GM18867 (cell line): ENCODE data around the gene TNFRSF9.
"Not testable (repeated sequence)": the region's sequence is repeated elsewhere in the genome, so short reads cannot be mapped to it uniquely, and the experiment has no call there.

Experiments
- ATAC-seq: cut with Tn5 transposase; IDR thresholded peaks from one replicate; pipeline ENCODE4 v1.9.1; 2021; ENCODE audit warnings: mild to moderate bottlenecking, moderate library complexity; ENCODE audit not compliant: unreplicated experiment

The TNFRSF9 gene

DNA sequence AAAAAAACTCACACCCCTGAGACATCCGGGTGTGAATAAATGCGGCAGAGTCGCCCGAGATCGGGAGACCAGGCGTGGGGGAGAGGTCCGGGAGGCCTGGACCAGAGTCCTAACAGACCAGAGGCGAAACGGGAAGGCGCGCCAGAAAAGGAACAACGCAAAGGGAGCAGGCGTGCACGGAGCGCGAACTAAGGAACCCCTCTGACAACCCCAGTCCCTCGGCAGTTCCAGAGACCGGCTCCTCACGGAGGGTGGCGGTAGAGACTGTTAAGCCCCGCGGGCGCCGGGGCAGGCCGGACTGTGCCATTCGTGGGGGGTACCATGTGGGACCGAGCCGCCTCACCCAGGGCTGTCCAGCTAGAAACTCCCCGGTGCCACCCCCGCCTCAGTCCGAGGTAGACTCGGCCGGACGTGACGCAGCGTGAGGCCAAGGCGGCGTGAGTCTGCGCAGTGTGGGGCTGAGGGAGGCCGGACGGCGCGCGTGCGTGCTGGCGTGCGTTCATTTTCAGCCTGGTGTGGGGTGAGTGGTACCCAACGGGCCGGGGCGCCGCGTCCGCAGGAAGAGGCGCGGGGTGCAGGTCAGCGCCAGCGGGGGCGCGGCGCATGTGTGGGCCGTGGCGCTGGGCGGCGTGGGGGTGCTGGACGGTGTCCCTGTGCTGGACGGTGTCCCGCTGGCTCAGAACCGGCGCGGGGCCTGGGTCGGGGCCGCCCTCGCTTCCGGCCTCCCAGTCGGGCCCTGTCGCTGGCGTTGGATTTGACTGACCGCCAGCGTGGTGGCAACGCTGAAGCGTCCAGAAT, 20.8 kb upstream of the TNFRSF9 start, which contains the start of gene PARK7:
PARK7 (plus strand) TSS at position 496 of the 798 bp plus-strand sequence. CDS start 1,075 bp downstream, outside the sequence.
- ATAC-seq = peak; percentile 90

GRCh38 chr1:7960867-7961215, 20.2 kb upstream of the TNFRSF9 start:
- ATAC-seq = no peak

GRCh38 chr1:7960165-7960564, 19.5 kb upstream of the TNFRSF9 start:
- ATAC-seq = no peak

DNA sequence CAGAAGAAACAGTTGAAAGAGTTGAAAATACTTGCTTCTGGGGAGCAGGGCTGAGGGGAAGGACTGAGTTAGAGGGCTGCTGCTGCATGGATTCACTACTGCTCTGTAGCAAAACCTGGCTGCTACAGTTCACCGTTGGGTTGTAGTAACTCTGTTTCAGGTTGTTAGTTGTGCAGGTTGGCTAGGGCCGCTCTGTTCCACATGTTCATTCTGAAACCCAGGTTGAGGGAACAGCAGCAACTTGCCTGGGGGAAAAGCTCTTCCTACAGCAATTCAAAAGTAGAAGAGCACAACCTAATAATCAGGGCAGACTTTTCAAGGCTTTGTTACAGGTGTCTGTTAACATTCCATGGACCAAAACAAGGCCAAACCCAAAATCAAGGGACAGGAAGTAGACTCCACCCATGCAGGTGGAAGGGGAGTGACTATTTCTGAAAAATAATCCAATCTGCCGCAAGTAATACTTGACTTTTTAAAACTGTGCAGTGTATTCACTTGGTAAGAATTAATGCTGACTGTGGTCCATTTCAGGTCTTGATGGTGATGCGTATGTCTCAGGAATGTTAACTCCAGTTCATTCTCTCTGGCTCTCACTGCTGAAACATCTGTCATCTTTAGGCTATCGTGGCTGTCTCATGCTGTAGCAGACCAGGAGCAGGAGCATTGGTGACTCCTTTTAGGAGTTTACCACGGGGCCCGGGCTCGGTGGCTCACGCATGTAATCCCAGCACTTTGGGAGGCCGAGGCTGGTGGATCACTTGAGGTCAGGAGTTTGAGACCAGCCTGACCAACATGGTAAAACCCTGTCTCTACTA, 15.8 kb upstream of the TNFRSF9 start:
- ATAC-seq = no peak

DNA sequence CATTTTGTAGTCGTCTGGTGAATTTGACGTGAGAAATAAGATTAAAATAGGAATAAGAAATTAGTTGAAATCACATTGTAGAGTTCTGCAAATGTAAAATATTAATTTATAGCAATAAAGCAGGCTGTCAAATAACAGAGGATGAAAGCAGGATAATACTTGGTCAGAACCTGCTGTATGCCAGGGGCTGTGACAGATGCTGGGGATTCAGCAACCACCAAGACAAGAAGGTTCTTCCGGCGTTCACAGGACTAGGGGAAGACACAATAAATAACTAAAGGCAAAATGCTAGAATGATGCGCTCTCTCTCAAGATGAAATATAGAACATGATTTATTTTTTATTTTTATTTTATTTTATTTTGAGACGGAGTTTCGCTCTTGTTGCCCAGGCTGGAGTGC, 14.0 kb upstream of the TNFRSF9 start:
- no peak for ATAC-seq

GRCh38 chr1:7953850-7954609, 13.4 kb upstream of the TNFRSF9 start:
- peak; percentile 95 for ATAC-seq

DNA sequence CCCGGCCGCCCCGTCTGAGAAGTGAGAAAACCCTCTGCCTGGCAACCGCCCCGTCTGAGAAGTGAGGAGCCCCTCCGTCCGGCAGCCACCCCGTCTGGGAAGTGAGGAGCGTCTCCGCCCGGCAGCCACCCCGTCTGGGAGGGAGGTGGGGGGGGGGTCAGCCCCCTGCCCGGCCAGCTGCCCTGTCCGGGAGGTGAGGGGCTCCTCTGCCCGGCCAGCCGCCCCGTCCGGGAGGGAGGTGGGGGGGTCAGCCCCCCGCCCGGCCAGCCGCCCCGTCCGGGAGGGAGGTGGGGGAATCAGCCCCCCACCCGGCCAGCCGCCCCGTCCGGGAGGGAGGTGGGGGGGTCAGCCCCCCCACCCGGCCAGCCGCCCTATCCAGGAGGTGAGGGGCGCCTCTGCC, 12.2 kb upstream of the TNFRSF9 start:
- not testable (repeated sequence) for ATAC-seq

GRCh38 chr1:7948960-7949359, 8.3 kb upstream of the TNFRSF9 start:
- no peak for ATAC-seq

- no peak for ATAC-seq
These were observed 2.6 kb upstream of the TNFRSF9 start for GRCh38 chr1:7943251-7943650.

DNA sequence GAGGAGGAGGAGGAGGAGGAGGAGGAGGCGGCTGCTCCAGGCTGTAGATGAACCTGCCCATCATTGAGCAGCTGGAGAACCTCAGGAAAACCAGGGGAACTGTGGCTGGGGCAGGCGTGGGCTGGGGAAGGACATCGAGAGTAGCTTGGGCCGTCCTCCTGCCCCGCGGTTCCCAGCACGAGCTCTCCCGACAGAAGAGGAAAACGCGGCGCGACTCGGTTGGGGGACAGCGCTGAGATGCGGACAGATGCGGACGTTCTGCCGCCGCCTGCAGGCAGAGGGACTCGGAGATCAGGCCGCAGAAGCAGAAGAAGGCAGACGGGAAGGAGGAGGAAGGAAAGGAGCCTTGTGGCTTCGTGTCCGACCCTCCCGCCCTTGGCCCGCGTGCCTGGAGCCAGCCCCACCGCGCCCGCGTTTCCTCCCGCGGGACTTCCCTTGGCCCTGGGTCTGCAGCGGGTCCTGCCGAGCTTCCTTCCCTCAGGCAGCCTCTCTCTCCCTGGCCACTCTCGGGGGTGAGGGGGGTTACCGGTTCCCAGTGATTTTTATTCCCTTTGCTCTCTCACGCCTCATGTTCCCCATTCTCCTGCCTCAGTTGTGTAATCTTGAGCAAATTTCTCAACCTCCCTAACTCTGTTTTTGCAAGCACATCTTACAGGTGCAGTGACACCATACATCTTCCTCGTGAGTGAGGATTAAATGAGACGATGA, 1.7 kb upstream of the TNFRSF9 start:
- ATAC-seq = no peak

- ATAC-seq = no peak
These were observed 776 bp upstream of the TNFRSF9 start for GRCh38 chr1:7941437-7941793.

GRCh38 chr1:7940034-7940433, 605 bp downstream of the TNFRSF9 start:
- ATAC-seq = no peak

- ATAC-seq = no peak
These were observed 2.6 kb downstream of the TNFRSF9 start for GRCh38 chr1:7938070-7938469.

DNA sequence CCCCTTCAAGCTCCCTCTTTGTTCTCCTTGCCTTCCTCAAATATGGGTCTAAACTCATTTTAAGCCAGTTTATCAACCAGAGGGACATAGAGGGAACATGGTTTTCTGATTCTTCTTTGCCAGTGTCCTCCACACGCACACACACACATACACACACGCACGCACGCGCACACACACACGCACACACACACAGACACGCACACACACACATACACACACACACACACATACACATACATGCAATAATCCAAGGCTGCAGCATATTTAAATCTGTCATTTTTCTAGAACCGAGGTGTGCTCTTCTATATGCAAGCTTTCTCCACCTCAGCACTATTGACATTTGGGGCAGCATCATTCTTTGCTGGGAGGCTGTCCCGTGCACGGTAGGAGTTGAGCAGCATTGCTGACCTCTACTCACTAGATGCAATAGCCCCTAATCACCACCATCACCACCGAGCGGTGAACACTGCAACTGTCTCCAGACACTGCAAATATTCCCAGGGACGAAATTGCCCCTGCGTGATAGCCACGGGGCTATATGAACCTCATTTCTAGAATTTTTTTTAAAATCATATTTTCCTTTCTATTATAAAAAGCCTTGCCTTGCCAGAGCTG, 8.0 kb downstream of the TNFRSF9 start:
- no peak for ATAC-seq

- ATAC-seq = no peak
These were observed 9.2 kb downstream of the TNFRSF9 start for GRCh38 chr1:7931446-7931812.

DNA sequence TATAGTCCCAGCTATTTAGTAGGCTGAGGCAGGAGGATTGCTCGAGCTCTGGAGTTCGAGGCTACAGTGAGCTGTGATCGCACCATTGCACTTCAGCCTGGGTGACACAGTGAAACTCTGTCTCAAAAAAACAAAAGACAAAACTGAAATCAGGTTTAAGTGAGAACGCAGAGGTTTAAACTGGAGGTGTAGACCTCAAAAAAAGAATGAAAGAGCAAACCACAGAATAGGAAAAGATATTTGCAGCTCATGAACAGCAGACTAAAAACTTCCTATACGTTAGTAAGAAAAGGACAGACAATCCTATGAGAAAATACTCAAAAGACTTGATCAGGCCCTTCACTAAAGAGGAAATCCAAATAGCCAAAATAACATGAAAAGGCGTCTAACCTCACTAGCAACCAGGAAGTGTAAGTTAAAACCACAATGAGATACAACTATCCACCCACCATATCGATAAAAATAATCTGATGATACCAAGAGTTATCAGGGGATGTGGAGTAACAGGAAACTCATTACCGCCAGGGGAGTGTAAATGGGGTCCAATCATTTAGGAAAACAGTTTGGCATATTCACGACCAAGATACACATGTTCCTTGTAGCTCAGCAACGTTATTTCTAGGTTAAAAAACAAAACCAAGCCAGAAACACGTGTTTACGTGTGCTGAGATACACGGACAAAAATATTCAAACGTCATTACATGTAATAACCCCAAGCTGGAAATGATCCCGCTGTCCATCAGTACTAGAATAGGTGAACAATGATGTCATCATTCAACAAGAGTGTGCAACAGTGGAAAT, 9.8 kb downstream of the TNFRSF9 start:
- ATAC-seq = no peak

DNA sequence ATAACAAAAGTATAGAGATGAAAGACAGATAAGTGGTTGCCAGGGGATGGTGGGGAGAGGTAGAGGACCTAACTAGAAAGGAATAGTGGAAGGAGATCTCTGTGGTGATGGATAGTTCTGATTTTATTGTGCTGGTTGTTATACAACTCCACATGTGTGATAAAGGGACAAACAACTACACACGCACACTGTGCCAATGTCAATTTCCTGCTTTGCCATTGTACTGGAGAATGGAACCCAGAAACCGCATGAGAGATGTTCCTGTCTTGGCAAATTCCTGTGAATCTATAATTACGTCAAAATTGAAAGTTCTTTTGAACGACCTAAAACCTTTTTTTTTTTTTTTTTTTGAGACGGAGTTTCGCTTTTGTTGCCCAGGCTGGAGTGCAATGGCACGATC, 11.0 kb downstream of the TNFRSF9 start:
- no peak for ATAC-seq

GRCh38 chr1:7928247-7928646, 12.4 kb downstream of the TNFRSF9 start:
- no peak for ATAC-seq

- not testable (repeated sequence) for ATAC-seq
These were observed 13.6 kb downstream of the TNFRSF9 start for GRCh38 chr1:7927061-7927460.

- ATAC-seq = no peak
These were observed 18.3 kb downstream of the TNFRSF9 start for GRCh38 chr1:7922301-7922700.
